Peyer's patch (tissue), 4 donors: Measurements from ENCODE around the gene C9orf72.

Experiments used
- CTCF ChIP-seq, 6 experiments: fragments of 450-650 bp in 4 of 6; fragments of 200-600 bp in 2 of 6; sonication (generic) in 1 of 6; IDR thresholded peaks; one replicate each; pipeline ENCODE4 v1.5.1; 2017 to 2019; ENCODE audit warnings: antibody characterized with exemption in 6 of 6, mild to moderate bottlenecking in 3 of 6, moderate library complexity in 1 of 6
- POLR2A ChIP-seq, 2 donors: fragments of 450-650 bp; IDR thresholded peaks; one replicate each; pipeline ENCODE4 v1.5.1; 2017; ENCODE audit warnings: antibody characterized with exemption in 2 of 2, mild to moderate bottlenecking in 2 of 2, moderate library complexity in 2 of 2

- TF ChIP-seq POLR2A (IDR thresholded peaks at IDR 0.05) (no peak), CTCF (IDR thresholded peaks at IDR 0.05) (no peak)
Measured at GRCh38 chr9:27504259-27504658, 69.0 kb downstream of the C9orf72 start.
